Mammary epithelial cell (primary cell): ENCODE measurements around the gene XAGE1B.

Experiments
- EZH2 ChIP-seq: IDR thresholded peaks from 2 replicates; pipeline ENCODE4 v1.6.1; 2012; ENCODE audit warnings: low read length, inconsistent platforms, borderline replicate concordance
- TF ChIP-seq, protein P1 (sequence below), 2 donors: IDR thresholded peaks in 1 of 2; conservative IDR thresholded peaks in 1 of 2; 2 replicates each; pipeline ENCODE4 v1.5.1; 2011 to 2012; ENCODE audit warnings: inconsistent platforms in 2 of 2, low read length in 2 of 2, mild to moderate bottlenecking in 2 of 2, control low read depth in 1 of 2, low read depth in 1 of 2; ENCODE audit not compliant: insufficient read depth in 1 of 2; ENCODE audit errors: extremely low read depth in 1 of 2

DNA sequence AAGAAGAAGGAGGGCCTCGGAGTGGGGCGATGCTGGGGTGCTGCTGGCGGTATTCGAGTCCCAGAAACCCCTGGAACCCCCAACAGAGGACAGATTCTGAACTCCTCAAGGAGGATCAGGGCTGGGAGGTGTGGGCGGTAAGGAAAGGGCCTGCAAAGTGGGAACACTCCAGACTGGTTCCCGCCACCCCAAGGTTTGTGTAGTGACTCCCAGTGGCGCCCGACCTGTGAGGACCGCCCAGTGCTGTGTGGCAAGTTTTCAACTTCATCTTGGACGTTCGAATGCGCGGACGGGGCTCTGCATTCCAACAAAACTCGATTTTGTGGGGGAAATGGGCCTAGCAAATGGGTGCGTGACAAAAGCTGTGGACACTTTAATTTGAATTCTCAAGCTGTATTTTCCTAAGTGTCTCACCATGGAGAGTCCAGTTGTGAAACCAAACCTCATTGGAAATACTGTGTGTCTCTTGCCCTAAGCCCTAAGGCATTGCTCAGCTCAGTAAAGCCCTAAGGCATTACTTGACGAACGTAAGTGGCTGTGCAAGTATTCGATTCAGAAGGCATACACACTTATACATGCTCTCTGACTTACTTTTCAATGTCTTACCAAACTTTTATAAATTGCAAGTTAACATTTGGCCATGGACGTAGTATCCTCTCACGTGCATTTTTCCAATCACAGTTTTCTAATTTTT, 27.4 kb upstream of the XAGE1B start:
- TF ChIP-seq, protein P1, sequence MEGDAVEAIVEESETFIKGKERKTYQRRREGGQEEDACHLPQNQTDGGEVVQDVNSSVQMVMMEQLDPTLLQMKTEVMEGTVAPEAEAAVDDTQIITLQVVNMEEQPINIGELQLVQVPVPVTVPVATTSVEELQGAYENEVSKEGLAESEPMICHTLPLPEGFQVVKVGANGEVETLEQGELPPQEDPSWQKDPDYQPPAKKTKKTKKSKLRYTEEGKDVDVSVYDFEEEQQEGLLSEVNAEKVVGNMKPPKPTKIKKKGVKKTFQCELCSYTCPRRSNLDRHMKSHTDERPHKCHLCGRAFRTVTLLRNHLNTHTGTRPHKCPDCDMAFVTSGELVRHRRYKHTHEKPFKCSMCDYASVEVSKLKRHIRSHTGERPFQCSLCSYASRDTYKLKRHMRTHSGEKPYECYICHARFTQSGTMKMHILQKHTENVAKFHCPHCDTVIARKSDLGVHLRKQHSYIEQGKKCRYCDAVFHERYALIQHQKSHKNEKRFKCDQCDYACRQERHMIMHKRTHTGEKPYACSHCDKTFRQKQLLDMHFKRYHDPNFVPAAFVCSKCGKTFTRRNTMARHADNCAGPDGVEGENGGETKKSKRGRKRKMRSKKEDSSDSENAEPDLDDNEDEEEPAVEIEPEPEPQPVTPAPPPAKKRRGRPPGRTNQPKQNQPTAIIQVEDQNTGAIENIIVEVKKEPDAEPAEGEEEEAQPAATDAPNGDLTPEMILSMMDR (conservative IDR thresholded peaks at IDR 0.05 in 1 of 2, IDR thresholded peaks at IDR 0.05 in 1 of 2; ENCODE audit: extremely low read depth in 1 of 2, insufficient read depth in 1 of 2, low read depth in 1 of 2, low read length in 2 of 2): no peak
- no peak for TF ChIP-seq EZH2
